WTC11 (cell line): ENCODE results near the gene HMGN4. TPM values are rescaled to one million over a fixed set of nuclear protein-coding genes. Genes with fewer than 3 reads are reported as not detected.

Experiments used
- CBFB ChIP-seq: sonication (generic); formaldehyde crosslinking; IDR thresholded peaks from 2 replicates; pipeline ENCODE4 v1.8.1; 2022; ENCODE audit warnings: mild to moderate bottlenecking, low read depth, missing genetic modification reagents
- CDX4 ChIP-seq: fragments of 250-450 bp; sonication (Bioruptor Pico); IDR thresholded peaks from 2 replicates; pipeline ENCODE4 v1.9.0; 2021; ENCODE audit warnings: moderate library complexity, mild to moderate bottlenecking, inconsistent platforms, borderline replicate concordance
- CREB1 ChIP-seq: sonication (generic); formaldehyde crosslinking; IDR thresholded peaks from 2 replicates; pipeline ENCODE4 v1.8.0; 2023; ENCODE audit warnings: mild to moderate bottlenecking, missing genetic modification reagents
- E2F4 ChIP-seq: sonication (generic); formaldehyde crosslinking; IDR thresholded peaks from 2 replicates; pipeline ENCODE4 v1.8.1; 2022; ENCODE audit warnings: low read depth, mild to moderate bottlenecking, moderate library complexity, missing genetic modification reagents, borderline replicate concordance
- E2F5 ChIP-seq: sonication (generic); formaldehyde crosslinking; IDR thresholded peaks from 2 replicates; pipeline ENCODE4 v1.8.1; 2022; ENCODE audit warnings: mild to moderate bottlenecking, moderate library complexity, missing genetic modification reagents
- FOXP4 ChIP-seq: sonication (generic); formaldehyde crosslinking; IDR thresholded peaks from 2 replicates; pipeline ENCODE4 v1.8.0; 2022; ENCODE audit warnings: mild to moderate bottlenecking, missing genetic modification reagents
- JAZF1 ChIP-seq: fragments of 250-450 bp; sonication (Bioruptor Pico); IDR thresholded peaks from 2 replicates; pipeline ENCODE4 v1.9.0; 2021; ENCODE audit warnings: moderate library complexity, mild to moderate bottlenecking, inconsistent platforms
- MAX ChIP-seq: sonication (generic); formaldehyde crosslinking; IDR thresholded peaks from 2 replicates; pipeline ENCODE4 v1.8.0; 2022; ENCODE audit warnings: mild to moderate bottlenecking, missing genetic modification reagents
- MLX ChIP-seq: sonication (generic); formaldehyde crosslinking; IDR thresholded peaks from 2 replicates; pipeline ENCODE4 v1.8.1; 2023; ENCODE audit warnings: mild to moderate bottlenecking, missing genetic modification reagents, moderate library complexity
- MYBL2 ChIP-seq: sonication (generic); formaldehyde crosslinking; IDR thresholded peaks from 2 replicates; pipeline ENCODE4 v1.8.1; 2023; ENCODE audit warnings: mild to moderate bottlenecking, moderate library complexity, missing genetic modification reagents
- NFYB ChIP-seq: sonication (generic); formaldehyde crosslinking; conservative IDR thresholded peaks from 2 replicates; pipeline ENCODE4 v1.8.0; 2022; ENCODE audit warnings: low read depth, missing genetic modification reagents
- NR1H2 ChIP-seq: sonication (generic); formaldehyde crosslinking; IDR thresholded peaks from 2 replicates; pipeline ENCODE4 v1.9.0; 2021; ENCODE audit warnings: mild to moderate bottlenecking, moderate library complexity, missing genetic modification reagents
- RELA ChIP-seq: sonication (generic); formaldehyde crosslinking; IDR thresholded peaks from 2 replicates; pipeline ENCODE4 v1.8.1; 2022; ENCODE audit warnings: missing genetic modification reagents, mild to moderate bottlenecking, borderline replicate concordance
- SMAD4 ChIP-seq: sonication (generic); formaldehyde crosslinking; IDR thresholded peaks from 2 replicates; pipeline ENCODE4 v1.8.0; 2022; ENCODE audit warnings: mild to moderate bottlenecking, missing genetic modification reagents
- STAT6 ChIP-seq: sonication (generic); formaldehyde crosslinking; conservative IDR thresholded peaks from 2 replicates; pipeline ENCODE4 v1.8.1; 2023; ENCODE audit warnings: mild to moderate bottlenecking, low read depth, missing genetic modification reagents, moderate library complexity
- TP53 ChIP-seq: sonication (generic); formaldehyde crosslinking; IDR thresholded peaks from 2 replicates; pipeline ENCODE4 v1.8.1; 2023; ENCODE audit warnings: mild to moderate bottlenecking, missing genetic modification reagents
- ZNF263 ChIP-seq: sonication (generic); formaldehyde crosslinking; IDR thresholded peaks from 2 replicates; pipeline ENCODE4 v1.8.1; 2022; ENCODE audit warnings: low read depth, mild to moderate bottlenecking, moderate library complexity, missing genetic modification reagents
- ZNF281 ChIP-seq: sonication (generic); formaldehyde crosslinking; IDR thresholded peaks from 2 replicates; pipeline ENCODE4 v1.8.0; 2023; ENCODE audit warnings: mild to moderate bottlenecking, missing genetic modification reagents
- total RNA-seq: library from RNA; stranded (reverse); gene quantifications from 3 replicates; pipeline ENCODE4 v1.2.3, GENCODE V29; 2021

HMGN4 gene
- total RNA-seq, 1 experiment from 2014 or later: 57.1 TPM

GRCh38 chr6:26501482-26501986, 36.6 kb upstream of the HMGN4 start (continued):
- peak; percentile 42 for TF ChIP-seq NFYB
- peak; percentile 71 for TF ChIP-seq SMAD4
- peak; percentile 94 for TF ChIP-seq MYBL2 (CRISPR knock-in tag)
- no peak for TF ChIP-seq CDX4 (CRISPR knock-in tag)
- TF ChIP-seq E2F4 (CRISPR knock-in tag): no peak
- no peak for TF ChIP-seq JAZF1 (CRISPR knock-in tag)
- TF ChIP-seq ZNF263: 0 out of 2 replicates have a peak, but pooled peaks have one; percentile 31
- peak; percentile 80 for TF ChIP-seq FOXP4 (CRISPR knock-in tag)
- no peak for TF ChIP-seq STAT6 (CRISPR knock-in tag)
- peak; percentile 67; the same call in 1 of the 2 replicates for TF ChIP-seq ZNF281
- no peak for TF ChIP-seq TP53
- peak; percentile 58; the same call in 1 of the 2 replicates for TF ChIP-seq E2F5
- no peak; the same call in 1 of the 2 replicates for TF ChIP-seq NR1H2 (CRISPR knock-in tag)
- TF ChIP-seq RELA: peak; percentile 96
- TF ChIP-seq CREB1 (CRISPR knock-in tag): 0 out of 2 replicates have a peak, but pooled peaks have one; percentile 62
- TF ChIP-seq CBFB (CRISPR knock-in tag): no peak
- peak; percentile 98 for TF ChIP-seq MAX
- TF ChIP-seq MLX: no peak
- TF ChIP-seq, all 79 proteins: peak for 32
